Prostate gland (tissue), 2 donors: ENCODE results near the gene TGFA.

ENCODE experiments used
- CTCF ChIP-seq, 4 experiments: fragments of 200-600 bp in 2 of 4; fragments of 450-650 bp in 2 of 4; sonication (generic) in 2 of 4; IDR thresholded peaks; 1 replicate in 3 of 4; 2 replicates in 1 of 4; pipeline ENCODE4 v1.5.1; 2016 to 2019; ENCODE audit warnings: antibody characterized with exemption in 4 of 4, mild to moderate bottlenecking in 2 of 4, moderate library complexity in 2 of 4
- POLR2A ChIP-seq: fragments of 450-650 bp; IDR thresholded peaks from one replicate; pipeline ENCODE4 v1.6.1; 2016; ENCODE audit warnings: antibody characterized with exemption, mild to moderate bottlenecking

GRCh38 chr2:70558195-70558808 lies 4.7 kb upstream of the TGFA start:
- TF ChIP-seq CTCF (IDR thresholded peaks at IDR 0.05) = no peak
- TF ChIP-seq POLR2A = no peak
